GM12864 (cell line): ENCODE data around the gene PARVB.
A peak's percentile ranks its signal among the peaks of the same experiment; 100 is the strongest.

Experiments
- DNase-seq: peaks from one replicate; pipeline ENCODE4 v3.0.0-alpha.2; 2011; ENCODE audit warnings: low read depth
- H3K4me3 ChIP-seq: 2 replicates; pipeline ENCODE4 v1.5.1; 2011; ENCODE audit warnings: mild to moderate bottlenecking, low read depth, low read length, control low read depth
- CTCF ChIP-seq: IDR thresholded peaks from 2 replicates; pipeline ENCODE4 v1.5.1; 2011; ENCODE audit warnings: low read depth, mild to moderate bottlenecking, moderate library complexity, low read length, control low read depth, inconsistent platforms; ENCODE audit errors: missing control alignments

PARVB gene

GRCh38 chr22:44024288-44024921 lies at the start of gene PARVB:
TSS of gene PARVB (plus strand) at chr22:44024302. CDS start at chr22:44024340, 38 bp downstream.
- peak within 1 kb of the TSS; percentile 66 for H3K4me3 ChIP-seq
- TF ChIP-seq CTCF: peak; percentile 5
- DNase-seq: no peak

GRCh38 chr22:43975041-43975440 lies 49.1 kb upstream of the PARVB start:
- no peak for DNase-seq
- H3K4me3 ChIP-seq: no peak overlapping the region
- no peak for TF ChIP-seq CTCF

- no peak for DNase-seq
- H3K4me3 ChIP-seq: no peak overlapping the region
- no peak for TF ChIP-seq CTCF
Measured at GRCh38 chr22:43976861-43977795, 47.0 kb upstream of the PARVB start.

- TF ChIP-seq CTCF: no peak
- H3K4me3 ChIP-seq: no peak overlapping the region
- no peak for DNase-seq
Measured at GRCh38 chr22:43978558-43978957, 45.5 kb upstream of the PARVB start.

GRCh38 chr22:43980579-43980978 lies 43.5 kb upstream of the PARVB start:
- no peak overlapping the region for H3K4me3 ChIP-seq
- no peak for DNase-seq
- no peak for TF ChIP-seq CTCF

- H3K4me3 ChIP-seq: no peak overlapping the region
- DNase-seq: no peak
- no peak for TF ChIP-seq CTCF
Measured at GRCh38 chr22:43980996-43981395, 43.1 kb upstream of the PARVB start.
